NCI-H1436 (cell line): ENCODE results near the gene POLG2.

Experiments used
- DNase-seq: peaks from one replicate; lab custom pipeline; 2025; lab: John Stamatoyannopoulos, UW

Gene POLG2

DNA sequence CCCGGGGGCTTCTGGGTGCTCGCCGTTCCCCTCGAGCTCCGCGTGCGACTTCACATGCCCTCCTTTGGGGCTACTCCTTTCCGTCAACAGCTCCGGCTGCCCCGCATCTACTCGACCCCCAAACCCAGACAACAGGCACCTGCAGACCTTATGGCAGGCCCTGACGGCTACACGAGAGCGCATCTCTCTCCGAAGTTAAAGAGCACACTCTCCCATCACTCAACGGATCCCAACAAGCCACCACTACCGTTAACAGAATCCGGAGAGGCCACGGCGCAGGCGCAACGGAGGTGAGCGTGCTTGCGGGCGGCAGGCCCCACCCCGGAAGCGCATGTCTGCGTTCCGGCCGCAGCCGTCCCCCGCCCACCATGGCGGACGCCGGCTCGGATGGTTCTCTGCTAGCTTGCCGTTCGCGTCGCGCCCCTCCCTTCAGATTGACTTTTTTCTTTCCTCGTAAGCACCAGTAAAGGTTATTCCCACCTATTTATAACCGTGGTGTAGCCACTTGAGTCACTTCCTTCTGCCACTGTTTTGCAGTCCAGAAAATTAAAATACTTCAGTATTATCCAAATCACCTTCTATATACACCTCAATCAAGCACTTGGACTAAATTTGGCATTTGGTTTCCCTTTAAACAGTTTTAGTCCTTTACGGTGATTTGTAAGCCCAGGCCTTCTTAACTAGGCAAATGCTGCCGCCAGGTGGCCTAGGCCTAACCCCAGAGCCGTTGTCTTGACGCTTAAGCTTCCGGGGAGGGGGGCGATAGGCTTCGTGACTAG, at the start of gene POLG2:
Gene POLG2 (minus strand): TSS at position 269 of the 779 bp plus-strand sequence. CDS start 86 bp downstream, at position 183.
- peak; percentile 94 for DNase-seq

DNA sequence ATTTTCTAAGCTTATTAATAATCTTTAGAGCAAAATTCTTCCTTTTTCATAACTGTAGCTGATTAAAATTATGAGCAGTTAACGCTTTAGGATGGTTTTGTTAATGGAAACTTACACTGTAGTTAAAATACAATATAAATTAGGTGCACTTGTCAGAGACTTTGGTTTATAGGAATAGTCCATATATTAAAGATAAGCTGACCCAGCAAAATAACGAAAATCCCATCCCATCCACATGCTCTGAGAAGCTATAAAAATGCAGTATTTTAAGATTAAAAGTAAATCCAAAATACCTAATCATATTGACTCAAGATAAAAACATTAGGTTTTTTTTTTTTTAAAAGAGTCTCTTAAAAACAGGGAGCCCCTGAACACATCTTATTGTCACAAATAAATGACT, 47.9 kb upstream of the POLG2 start:
- DNase-seq = no peak

DNA sequence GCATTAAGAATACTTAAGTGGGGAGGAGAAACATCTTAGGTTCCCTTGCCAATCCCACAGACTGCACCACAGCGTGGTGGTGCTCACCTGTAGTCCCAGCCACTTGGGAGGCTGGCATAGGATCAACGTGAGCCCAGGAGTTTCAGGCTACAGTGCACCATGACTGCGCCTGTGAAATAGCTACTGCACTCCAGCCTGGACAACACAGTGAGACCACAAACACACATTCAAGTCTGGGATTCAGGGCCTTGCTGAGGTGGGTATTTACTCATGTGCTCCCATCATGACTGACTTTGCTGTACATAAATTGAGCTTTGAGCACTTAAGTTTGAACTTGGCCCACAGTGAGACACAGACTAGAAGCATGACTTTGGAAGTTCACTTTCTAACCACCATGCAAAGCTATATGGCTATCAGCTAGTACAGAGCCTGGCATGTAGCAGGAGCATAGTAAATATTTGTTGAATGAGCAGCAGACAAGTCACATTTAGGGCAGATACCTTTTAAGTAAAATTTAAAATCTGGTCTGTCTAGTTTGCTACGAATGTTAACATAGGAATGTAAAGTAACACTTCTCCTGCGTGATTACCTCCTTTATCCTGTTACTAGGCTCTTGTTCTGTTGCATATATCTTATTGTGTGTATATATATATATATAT, 43.4 kb upstream of the POLG2 start:
- DNase-seq = no peak

- DNase-seq = no peak
These were observed 41.8 kb upstream of the POLG2 start for GRCh38 chr17:64538508-64539130.

DNA sequence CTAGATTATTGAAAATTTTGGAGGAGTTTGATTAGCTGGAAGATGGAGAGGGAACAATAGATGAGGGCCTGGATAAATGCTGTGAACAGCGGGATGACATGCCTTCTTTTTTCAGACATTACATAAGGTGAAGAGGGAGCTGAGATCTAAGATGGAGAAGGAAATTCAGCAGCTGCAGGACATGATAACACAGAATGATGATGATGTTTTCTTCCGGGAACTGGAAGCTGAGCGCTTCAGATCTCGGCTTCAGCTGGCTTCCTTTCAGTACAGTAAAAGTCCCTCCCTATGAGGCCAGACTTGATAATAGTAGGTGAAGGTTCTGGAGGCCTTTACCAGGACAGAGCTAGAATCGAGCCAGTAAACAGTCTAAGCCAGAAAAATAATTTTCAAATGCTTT, 40.6 kb upstream of the POLG2 start:
- DNase-seq = no peak

DNA sequence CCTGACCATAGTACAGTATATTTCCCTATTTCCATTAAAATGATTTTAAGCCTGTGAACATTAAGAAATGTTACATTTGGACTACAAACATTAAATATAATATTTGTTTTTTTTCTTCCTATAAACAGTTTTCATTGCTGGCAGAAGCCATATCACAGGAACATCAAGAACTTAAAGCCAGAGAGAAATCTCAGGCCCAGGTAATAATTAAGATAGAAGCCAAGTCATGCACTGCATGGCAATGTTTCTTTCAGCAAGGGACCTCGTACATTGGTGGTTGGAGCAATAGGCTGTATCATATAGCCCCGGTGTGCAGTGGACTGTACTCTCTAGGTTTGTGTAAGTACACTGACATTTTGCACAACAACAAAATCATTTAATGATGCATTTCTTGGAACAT, 40.1 kb upstream of the POLG2 start:
- DNase-seq = no peak

DNA sequence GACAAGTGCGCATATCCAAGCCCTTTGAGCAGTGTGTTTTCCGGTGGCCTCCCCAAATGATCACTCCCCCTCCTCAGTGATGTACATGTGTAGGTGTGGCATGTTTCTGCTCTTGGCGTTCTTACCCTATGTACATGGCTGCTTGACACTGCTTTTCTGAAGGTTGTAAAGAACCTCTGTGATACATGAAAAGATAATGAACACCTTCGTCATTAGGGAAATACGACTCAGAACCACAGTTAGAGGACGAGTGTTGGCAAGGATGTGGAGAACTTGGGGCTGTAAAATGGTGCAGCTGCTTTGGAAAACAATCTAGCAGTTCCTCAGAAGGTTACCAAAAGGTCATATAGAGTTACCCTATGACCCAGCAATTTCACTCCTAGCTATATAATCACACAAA, 38.5 kb upstream of the POLG2 start:
- DNase-seq = no peak

DNA sequence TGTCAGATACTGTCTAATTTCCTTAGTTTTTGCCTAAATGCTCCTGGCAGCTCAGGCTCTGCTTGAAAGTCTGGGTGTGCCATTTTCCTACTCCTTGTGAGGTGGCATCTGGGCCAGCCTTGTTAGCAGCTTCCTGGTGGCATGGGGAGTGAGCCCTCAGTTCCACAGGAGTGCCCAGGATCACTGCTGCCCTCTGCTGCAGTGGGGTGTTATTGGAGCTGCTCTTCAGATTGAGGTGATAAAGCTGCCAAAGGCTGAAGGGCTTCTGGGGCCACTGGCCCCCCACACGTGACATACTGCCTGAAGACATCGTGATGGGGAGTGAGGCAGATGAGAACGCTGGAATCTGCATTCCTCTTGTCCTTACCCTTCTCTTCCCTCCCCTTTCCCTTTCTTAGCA, 37.3 kb upstream of the POLG2 start:
- no peak for DNase-seq

DNA sequence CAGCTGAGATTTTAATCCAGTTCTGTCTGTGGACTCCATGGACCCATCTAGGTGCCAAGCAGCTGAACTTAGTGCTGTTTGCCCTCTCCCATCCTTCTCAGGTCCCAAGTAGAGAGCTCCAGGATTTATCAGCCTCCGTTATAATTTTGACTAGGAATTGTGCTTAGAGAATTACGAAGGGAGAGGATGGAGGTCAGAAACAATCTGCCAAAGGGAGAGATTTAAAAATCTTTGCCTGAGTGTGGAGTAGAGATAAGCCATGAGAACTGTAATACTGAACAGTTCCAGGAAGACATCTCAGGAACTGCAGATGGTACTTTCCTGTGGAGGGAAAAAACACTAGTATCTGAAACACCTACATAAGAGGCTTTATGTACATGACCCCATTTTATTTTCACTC, 36.9 kb upstream of the POLG2 start:
- no peak for DNase-seq

DNA sequence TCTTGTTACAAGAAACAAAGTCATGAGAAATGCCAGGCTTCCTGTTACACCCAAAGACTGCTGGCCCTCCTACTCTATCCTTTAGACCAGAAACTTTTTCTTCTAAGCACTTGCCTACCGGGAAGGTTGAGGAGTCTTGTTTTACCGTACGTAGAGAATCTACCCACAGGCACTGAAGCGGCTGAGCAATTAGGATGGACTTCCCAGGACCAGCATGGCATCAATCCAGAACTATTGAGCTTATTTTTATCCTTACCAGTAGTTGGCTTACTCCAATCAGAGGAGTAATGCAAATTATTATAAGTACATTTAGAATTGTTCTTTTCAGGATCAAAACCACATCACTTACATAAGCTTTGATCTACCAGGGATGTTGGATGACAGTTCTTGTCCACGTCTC, 35.6 kb upstream of the POLG2 start:
- DNase-seq = no peak

DNA sequence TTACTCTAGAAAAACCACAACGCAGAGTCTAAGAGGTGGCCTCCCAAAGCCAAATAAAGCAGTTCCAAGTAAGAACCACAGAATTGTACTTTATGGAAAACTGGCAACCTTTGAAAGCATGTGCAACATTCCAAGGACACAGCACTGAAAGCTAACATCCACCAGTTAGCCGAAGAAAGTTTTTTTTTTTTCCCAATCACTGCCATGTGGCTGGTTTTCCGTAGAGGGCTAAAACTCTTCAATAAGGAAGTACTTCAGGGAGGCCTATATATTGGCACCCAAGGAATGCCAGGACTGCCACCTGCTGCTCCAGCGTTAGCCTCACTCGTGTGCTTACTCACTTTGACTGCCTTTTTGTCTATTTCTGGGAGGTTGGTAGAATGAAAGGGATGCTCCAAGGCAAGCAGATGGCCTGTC, 35.1 kb upstream of the POLG2 start:
- DNase-seq = no peak

DNA sequence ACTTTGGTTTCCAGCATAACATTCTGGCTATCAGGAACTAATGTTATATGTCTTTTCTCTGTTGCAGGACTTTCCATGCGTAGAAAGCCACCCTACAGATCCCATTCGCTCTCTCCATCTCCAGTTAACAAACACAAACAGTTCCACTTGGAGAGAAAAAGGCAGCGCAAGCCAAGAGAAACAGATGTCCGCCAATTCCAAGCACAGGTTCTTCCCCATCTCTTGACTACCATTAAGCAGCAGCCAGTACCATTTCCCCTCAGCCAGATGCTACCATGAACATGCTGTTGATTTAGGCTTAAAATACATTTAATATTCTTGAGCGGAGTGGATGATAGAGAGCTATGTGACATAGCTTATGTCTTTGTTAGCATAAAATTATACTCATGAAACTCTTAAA, 32.4 kb upstream of the POLG2 start:
- DNase-seq = no peak

- DNase-seq = no peak
These were observed 31.1 kb upstream of the POLG2 start for GRCh38 chr17:64527914-64528313.

DNA sequence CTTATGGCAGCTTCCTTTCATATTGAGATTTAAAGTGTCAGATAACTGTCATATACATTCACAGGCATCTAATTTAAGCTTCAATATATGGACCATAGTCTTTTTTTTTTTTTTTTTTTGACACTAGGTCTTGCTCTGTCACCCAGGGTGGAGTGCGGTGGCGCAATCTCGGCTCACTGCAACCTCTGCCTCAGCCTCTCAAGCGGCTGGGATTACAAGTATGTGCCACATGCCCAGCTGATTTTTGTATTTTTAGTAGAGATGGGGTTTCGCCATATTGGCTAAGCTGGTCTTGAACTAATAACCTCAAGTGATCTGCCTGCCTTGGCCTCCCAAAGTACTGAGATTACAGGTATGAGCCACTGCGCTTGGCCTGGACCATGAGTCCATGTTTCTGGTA, 23.5 kb upstream of the POLG2 start:
- DNase-seq = no peak

GRCh38 chr17:64519601-64520000, 22.7 kb upstream of the POLG2 start:
- no peak for DNase-seq

DNA sequence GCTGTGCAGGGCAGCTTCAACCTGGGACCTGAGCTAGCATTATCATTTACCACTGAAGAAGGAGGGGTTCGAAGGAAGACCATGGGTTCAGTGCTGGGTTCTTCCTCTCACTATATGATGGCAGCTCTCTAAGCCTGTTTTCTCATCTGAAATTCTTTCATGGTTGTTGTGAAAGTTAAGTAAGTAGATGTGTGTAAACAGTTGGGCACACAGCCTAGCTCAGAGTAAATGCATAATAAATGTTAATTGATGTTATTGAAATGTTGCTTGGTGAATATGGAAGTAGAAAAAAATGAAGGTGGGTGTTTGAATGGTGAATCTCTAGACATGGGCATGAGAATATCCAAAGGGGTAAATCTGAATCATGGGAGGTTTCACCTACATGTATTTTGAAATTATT, 19.0 kb upstream of the POLG2 start:
- DNase-seq = no peak

DNA sequence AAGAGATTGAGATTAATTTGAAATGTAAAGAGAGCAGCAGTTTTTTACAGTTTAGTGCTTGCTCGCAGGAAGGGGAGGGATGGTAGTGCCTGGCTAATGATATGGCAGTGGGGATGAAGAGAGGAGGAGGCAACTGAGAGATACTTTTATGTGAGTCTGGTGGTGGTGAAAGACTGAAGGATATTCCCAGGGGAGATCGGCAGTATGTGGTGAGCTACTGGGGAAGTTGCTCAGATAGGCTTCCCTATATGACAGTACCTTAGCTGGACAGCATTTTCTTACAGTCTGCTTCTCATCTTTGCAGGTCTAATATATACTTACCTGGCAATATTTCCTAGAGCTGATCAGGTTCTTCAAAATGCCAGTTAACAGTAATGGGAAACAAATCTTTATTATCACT, 18.6 kb upstream of the POLG2 start:
- no peak for DNase-seq

DNA sequence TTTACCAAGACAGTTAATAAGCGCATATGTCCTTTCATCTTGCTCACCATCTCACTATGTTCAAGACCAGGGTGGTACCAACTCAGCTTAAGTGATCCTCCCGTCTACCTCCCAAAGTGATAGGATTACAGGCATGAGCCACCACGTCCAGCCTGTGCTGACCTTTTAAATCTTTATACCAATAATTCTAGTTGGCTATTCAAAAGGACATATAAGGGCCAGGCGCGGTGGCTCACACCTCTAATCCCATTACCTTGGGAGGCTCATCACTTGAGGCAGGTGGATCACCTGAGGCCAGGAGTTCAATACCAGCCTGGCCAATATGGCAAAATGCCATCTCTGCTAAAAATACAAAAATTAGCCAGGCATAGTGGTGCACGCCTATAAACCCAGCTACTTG, 12.3 kb upstream of the POLG2 start:
- DNase-seq = no peak

DNA sequence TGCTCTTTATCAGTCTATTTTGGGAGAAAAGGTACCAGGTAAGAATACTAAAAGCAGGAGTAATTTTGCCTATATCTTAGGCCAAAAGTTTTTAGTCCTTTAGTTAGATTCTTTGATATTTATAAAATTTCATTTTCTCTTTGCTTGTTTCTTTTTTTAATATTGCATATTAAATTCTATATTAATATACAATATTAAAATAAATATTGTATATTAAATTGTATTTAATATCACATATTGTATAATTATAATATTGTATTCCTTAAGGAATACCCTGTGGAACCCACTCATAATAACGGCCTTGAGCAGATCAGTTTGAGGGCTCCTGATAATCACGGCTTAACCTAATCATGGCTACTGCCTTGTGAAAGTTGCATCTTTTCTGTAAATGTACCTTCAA, 11.8 kb upstream of the POLG2 start:
- DNase-seq = no peak

- DNase-seq = peak; percentile 79
These were observed 10.5 kb upstream of the POLG2 start for GRCh38 chr17:64507413-64507782.

GRCh38 chr17:64506576-64507412, 9.9 kb upstream of the POLG2 start, which contains the start of gene CEP95:
Gene CEP95, plus strand, starts transcription at chr17:64506977. Its CDS starts 121 bp downstream, at chr17:64507098.
- peak; percentile 98 for DNase-seq

- DNase-seq = peak; percentile 99
These were observed 9.3 kb upstream of the POLG2 start, which contains the start of gene DDX5 for GRCh38 chr17:64506201-64506575. Gene DDX5, minus strand, starts transcription at chr17:64506289. Its CDS starts 170 bp downstream, at chr17:64506119.
